K562 treated with DMSO at 1 percent for 12 hours (cell line): ENCODE data around the gene TRMT1L. TPM values are rescaled to one million over a fixed set of nuclear protein-coding genes. Genes with fewer than 3 reads are reported as not detected.

Experiments used
- total RNA-seq: library from RNA; unstranded; fragments of 300-600 nt; gene quantifications from 2 replicates; pipeline ENCODE4 v1.2.3, GENCODE V29; 2022; ENCODE audit not compliant: insufficient read depth

Gene TRMT1L, protein sequence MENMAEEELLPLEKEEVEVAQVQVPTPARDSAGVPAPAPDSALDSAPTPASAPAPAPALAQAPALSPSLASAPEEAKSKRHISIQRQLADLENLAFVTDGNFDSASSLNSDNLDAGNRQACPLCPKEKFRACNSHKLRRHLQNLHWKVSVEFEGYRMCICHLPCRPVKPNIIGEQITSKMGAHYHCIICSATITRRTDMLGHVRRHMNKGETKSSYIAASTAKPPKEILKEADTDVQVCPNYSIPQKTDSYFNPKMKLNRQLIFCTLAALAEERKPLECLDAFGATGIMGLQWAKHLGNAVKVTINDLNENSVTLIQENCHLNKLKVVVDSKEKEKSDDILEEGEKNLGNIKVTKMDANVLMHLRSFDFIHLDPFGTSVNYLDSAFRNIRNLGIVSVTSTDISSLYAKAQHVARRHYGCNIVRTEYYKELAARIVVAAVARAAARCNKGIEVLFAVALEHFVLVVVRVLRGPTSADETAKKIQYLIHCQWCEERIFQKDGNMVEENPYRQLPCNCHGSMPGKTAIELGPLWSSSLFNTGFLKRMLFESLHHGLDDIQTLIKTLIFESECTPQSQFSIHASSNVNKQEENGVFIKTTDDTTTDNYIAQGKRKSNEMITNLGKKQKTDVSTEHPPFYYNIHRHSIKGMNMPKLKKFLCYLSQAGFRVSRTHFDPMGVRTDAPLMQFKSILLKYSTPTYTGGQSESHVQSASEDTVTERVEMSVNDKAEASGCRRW
- 7.7 and 26.3 TPM in 2 replicates for total RNA-seq

DNA sequence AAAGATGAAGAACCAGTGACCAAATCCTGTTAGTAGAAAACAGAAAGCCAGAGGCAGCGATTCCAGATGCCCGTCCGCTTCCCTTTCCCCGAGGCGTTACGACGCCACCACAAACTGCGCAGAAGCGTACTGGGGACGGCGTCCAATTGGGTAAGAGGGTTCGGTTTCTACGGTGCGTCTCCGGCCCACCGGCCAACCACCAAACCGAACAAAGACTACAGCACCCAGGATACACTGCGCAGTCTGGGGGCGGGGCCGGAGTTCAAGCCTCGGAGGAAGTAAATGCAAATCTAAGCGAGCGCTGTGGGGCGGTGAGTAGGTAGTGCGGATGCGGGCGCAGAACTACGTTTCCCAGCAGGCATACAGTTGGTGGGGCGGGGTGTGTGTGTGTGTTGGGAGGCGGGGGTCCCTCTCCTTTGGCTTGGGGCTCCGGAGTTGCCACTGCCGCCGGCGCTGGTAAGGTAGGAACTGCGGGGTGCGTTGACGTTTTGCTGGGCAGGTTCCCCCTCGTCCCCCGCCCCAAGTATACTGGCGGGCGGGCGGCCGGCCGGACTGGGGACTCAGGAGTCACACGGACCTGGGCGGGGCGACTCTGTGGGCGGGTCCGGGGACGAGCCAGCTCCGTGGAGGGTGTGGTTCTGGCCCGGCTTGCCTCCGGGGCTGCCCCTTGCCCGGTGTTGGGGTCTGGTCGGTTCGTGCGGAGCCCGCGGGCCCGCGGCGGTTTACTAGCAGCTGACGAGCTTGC lies at the start of gene TRMT1L, which contains the start of gene SWT1:
Gene TRMT1L, minus strand, starts transcription at position 100 of the 745 bp plus-strand sequence. CDS start 241 bp downstream, outside the sequence.
Gene SWT1, plus strand, starts transcription at position 314 of the 745 bp plus-strand sequence. CDS start 3,675 bp downstream, outside the sequence.

Other genes with a start within 250 kb of the TRMT1L start
- gene NIBAN1, start 182.4 kb downstream of the TRMT1L start, total RNA-seq, result 9.6 and 44.2 TPM in 2 replicates
- gene RNF2, start 111.4 kb downstream of the TRMT1L start, total RNA-seq, result 12.1 and 14.6 TPM in 2 replicates
- 1.4 and 3.0 TPM in 2 replicates for gene SWT1, start 214 bp upstream of the TRMT1L start, total RNA-seq
- gene IVNS1ABP, start 160.3 kb upstream of the TRMT1L start, total RNA-seq, result 10.3 and 22.7 TPM in 2 replicates